Cardiac fibroblast (primary cell): ENCODE data around the gene ROPN1B.
"Not testable (repeated sequence)": the region's sequence is repeated elsewhere in the genome, so short reads cannot be mapped to it uniquely, and the experiment has no call there.

Experiments used
- DNase-seq, 2 donors: peaks; one replicate each; pipeline versions ENCODE4 v3.0.0 to v3.0.0-alpha.2; 2010; ENCODE audit warnings: low read depth in 2 of 2
- H3K4me3 ChIP-seq, 2 donors: replicated peaks in 1 of 2; 1 replicate in 1 of 2; 2 replicates in 1 of 2; pipeline ENCODE4 v1.5.1; 2011; ENCODE audit warnings: low read depth in 2 of 2, low read length in 2 of 2, mild to moderate bottlenecking in 2 of 2, moderate library complexity in 1 of 2
- TF ChIP-seq, protein P1 (sequence below): IDR thresholded peaks from one replicate; pipeline ENCODE4 v1.5.1; 2011; ENCODE audit warnings: low read depth, mild to moderate bottlenecking, low read length, inconsistent platforms

Gene ROPN1B

DNA sequence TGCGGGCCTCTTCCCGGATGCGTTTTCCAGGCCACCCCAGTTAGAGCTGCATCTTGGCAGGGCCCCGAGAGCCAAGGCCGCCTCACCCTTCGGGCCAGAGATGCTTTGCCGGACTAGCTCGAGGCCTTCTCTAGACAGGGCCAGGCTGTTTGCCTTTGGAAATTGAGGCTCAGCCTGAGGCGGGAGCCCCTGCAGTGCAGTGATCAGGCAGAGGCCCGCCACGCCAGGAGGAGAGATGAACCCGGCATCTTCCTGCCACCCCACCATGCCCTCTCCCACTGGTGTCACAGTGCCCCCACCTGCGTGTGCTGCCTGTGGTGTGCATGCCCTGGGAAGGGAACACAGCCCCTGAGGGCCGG is 8.9 kb upstream of the ROPN1B start:
- TF ChIP-seq, protein P1, sequence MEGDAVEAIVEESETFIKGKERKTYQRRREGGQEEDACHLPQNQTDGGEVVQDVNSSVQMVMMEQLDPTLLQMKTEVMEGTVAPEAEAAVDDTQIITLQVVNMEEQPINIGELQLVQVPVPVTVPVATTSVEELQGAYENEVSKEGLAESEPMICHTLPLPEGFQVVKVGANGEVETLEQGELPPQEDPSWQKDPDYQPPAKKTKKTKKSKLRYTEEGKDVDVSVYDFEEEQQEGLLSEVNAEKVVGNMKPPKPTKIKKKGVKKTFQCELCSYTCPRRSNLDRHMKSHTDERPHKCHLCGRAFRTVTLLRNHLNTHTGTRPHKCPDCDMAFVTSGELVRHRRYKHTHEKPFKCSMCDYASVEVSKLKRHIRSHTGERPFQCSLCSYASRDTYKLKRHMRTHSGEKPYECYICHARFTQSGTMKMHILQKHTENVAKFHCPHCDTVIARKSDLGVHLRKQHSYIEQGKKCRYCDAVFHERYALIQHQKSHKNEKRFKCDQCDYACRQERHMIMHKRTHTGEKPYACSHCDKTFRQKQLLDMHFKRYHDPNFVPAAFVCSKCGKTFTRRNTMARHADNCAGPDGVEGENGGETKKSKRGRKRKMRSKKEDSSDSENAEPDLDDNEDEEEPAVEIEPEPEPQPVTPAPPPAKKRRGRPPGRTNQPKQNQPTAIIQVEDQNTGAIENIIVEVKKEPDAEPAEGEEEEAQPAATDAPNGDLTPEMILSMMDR = no peak
- DNase-seq = no peak
- no peak overlapping the region for H3K4me3 ChIP-seq

DNA sequence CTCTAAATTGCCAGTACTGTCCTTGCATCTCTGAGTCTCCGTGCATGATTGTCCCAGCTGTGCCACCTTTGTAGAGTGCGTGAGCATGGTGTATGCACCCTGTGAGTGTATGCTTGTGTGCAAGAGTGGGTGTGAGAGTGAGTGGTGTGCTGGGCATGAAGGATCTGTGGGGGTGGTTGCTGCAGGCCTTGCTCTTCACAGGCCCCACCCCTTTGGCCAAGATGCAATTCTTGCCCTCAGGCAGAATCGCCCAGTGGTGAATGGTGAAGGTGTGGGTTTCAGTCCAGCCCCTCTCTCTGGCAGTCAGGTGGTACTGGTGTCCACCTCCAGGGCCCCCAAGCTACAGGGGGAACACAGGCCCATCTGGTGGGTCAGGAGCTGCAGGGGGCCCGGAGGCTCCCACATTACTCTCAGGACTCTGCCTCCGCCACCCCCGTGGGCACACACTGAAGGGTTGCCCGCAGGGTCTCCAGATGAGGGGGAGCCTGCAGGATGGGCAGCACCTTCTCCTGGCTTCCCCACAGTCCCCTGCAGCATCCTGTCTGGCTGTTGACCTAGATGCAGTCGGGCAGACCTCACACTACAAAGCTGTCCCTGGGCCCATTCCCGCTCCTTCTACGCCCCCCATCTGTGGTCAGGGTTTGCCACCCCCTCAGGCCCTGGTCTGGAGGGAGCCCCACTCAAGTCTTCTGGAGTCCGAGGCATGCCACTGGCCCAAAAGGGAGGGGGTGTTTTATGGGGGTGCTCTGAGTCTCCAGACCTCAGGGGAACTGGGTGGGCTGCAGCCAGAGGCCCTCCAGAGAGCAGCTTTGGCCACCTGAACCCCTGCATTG is 8.3 kb upstream of the ROPN1B start:
- no peak overlapping the region for H3K4me3 ChIP-seq
- DNase-seq = no peak
- TF ChIP-seq, protein P1 = no peak

DNA sequence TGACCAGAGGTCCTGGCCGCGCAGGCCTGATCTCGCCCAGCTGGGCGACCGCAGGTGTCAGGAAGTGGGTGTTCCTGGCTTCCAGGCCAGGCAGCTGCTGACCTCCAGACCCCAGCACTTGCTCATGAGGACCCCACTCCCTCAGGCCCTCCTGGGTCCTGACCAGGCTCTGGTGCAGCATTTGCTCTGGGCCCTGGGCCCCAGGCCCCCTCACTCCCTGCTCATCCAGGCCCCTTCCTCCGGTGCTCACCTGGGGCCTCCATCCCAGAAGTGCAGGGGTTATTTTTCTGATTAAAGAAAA is 7.7 kb upstream of the ROPN1B start:
- TF ChIP-seq, protein P1 = no peak
- H3K4me3 ChIP-seq = no peak overlapping the region
- DNase-seq = no peak

DNA sequence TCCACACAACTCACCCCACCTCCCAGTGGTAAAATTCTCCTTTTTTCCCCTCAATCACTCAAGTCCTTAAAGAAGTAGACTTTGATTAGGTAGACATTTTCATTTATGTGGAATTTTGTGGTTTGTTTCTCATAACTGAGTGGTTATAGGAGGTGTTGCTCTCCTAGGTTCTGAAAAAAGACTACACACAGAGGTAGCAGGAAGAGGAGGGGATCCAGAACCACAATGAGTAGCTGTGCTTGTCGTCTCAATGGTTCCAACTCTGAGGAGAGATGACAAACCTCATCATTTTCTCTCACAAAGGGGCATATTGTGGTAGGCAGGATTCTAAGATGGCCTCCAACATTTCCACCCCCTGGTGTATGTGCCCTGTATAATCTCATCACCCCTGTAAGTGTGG is 5.1 kb upstream of the ROPN1B start:
- not testable (repeated sequence) for H3K4me3 ChIP-seq

DNA sequence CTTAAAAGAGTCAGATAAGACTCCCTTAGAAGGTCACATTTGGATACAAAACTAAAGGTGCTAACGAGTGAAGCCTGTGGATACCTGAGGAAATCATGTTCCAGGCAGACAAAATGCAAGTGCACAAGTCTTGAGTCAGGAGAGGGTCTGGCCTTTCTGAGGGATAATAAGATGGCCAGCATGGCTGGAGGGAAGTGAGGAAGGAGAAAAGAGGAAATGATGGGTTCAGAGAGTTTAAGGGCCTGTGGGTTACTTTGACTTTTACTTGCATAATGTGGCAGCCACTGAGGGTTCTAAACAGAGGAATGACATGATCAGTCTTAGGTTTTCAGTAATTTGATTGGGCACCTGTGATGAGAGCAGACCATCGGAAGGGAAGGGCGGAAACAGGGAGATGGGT is 3.5 kb upstream of the ROPN1B start:
- H3K4me3 ChIP-seq = no peak overlapping the region
- no peak for DNase-seq
- TF ChIP-seq, protein P1 = no peak

More for the DNA sequence above, 5.1 kb upstream of the ROPN1B start:
- DNase-seq = not testable (repeated sequence)

DNA sequence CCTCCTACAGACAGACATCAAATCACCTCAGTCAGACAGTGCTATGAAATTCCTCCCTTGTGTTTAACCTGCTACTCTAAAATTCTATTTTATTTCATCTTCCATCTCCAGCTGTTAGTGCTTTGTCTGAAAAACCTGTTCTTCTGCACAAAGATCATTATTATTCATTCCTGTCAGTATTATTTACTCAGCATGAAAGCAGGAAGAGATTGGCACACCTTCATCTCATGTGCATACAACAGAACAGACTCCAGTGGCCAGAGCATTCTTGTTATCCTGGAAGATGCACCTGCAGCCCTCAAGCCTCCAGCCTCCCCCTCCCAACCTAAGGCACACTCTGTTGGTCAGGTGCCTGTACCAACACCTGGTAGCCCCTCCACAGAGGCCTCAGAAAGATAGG is 1.8 kb upstream of the ROPN1B start:
- no peak for DNase-seq
- TF ChIP-seq, protein P1 = no peak
- no peak overlapping the region for H3K4me3 ChIP-seq

DNA sequence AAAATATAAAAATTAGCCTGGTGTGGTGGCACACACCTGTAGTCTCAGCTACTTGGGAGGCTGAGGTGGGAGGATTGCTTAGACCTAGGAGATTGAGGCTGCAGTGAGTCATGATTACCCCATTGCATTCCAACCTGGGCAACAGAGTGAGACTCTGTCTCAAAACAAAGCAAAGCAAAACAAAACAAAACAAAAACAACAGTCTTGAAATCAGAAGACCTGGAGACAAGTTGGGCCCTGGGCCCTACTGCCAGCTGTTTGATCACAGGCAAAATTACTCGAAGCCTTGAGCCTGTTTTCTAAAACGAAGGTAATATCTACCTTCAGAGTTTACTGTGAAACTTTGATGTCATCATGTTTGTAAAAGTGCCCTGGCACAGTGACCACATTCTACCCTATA is 857 bp upstream of the ROPN1B start:
- H3K4me3 ChIP-seq, DNase-seq: not testable (repeated sequence)
